CD4-positive, alpha-beta T cell treated with Interleukin-10 for 1 hour (primary cell): ENCODE data around the gene FGD3.

Experiments
- DNase-seq: peaks from one replicate; pipeline ENCODE4 v3.0.0-alpha.2; 2020

The FGD3 gene

DNA sequence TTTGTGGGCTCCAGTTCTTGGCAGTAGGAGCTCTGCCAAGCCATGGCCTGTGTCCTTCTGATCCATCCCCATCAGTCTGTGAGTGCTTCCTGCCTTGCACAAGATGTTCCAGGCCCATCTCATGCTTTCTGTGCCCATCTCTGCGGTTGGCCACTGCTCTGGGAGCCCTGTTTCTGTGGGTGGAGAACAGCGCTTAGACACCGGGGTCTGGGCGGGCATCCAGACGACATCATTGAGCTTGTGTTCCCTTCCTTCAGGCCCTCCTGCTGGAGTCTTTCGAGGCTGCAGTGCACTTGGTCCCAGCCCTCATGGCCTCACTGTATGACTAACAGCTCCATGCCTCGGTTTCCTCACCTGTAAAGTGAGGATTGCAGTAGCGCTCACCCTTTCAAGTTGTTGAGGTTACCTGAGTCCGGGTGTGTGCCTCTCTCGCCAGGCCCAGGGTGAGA, 133.8 kb downstream of the FGD3 start:
- DNase-seq, result no peak

DNA sequence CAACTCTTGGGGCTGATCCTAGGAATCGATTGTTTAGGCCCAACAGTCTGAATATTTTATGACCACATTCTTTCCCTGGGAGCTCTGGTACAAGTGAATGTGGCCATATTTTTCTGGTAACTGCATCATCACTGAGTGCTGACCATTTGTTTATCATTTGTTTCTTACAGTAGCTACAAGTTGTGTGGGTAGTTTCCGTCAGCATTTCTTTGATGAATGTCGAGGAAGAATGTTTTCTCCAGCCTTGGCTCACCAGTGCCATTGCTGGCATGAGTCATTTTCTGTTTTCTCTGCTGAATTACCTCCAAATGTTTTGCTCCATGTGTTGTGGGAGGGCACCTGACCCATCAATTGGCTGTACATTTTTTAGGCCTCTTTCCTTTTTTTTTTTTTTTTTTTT, 134.6 kb downstream of the FGD3 start:
- DNase-seq, result no peak

DNA sequence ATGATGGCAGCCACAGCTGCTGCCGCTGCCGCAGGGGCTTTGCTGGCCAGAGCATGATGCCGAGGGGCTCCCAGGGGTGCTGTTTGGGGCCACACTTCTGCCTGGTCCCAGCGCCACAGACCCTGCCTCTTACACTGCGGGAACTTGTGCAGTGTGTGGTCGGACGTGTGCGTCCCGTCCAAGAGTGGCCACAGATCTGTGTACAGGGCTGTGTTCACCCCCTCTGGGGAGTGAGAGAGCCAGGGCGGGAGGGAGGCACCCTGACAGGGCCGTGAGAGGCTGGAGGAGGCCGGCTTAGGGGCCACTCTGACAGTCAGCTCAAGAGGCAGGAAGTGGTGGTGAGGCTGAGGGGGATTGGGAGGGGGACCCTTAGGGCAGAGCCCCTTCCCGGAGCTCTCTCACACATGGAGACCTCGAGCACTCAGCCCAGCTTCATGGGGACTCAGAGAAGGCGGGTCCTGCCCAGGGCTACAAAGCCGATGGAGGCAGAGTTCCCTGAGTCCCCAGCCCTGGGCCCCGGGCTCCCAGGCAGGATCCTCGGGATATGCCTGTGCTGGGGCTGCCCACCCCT, 135.6 kb downstream of the FGD3 start:
- DNase-seq, result no peak

DNA sequence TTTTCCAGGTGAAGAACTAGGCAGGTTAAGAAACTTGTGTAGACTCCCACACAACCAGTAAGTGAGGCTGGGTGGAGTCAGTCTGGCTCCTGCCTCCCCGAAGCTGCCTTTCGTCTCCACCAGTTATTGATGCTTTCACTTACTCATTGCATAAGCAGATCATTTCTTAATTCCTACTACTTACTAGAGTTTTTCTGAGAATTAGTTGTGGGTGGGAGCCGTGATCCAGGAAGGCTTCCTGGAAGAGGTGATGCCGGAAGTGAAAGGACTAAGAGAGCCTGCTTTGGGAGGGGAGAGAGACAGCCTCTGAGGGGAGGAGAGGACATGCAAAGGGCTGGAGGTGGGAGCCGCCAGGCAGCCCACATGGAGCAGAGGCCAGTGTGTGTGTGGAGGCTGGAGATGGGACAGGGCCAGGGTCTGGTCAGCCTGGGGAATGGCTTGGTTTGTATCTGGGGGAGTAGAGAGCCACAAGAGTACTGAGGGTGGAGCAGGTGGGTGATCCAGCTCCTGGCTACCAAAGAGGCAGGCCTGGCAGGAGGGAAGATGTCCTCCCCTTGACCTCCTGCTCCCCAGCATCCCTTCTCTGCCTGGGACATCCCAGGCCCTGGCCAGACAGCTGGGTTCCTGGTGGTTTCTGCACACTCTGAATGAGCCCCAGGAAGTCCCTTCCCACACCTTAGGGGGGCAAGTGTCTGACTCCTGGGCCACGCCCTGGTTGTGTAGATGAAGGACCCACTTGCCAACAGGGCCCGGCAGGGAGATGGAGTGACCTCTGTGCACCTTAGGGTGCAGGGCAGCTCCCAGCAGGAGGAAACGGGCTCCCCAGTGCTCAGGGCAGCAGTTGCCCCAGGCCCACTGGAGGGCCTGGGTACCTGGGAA, 136.5 kb downstream of the FGD3 start:
- no peak for DNase-seq

DNA sequence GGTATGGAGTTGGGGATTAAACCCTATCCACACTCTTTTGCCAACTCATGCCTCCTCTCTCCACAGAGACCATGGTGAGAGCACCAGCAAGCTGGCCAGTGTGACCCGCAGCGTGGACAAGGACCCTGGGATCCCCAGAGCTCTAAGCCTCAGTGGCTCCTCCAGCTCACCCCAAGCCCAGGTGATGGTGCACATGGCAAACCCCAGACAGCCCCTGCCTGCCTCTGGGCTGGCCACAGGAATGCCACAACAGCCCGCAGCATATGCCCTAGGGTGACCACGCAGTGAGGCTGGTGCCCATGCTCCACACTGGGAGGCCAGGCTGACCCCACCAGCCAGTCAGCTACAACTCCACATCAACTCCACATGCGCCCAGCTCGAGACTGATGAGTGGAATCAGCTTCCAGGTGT, 137.2 kb downstream of the FGD3 start:
- DNase-seq, result no peak

DNA sequence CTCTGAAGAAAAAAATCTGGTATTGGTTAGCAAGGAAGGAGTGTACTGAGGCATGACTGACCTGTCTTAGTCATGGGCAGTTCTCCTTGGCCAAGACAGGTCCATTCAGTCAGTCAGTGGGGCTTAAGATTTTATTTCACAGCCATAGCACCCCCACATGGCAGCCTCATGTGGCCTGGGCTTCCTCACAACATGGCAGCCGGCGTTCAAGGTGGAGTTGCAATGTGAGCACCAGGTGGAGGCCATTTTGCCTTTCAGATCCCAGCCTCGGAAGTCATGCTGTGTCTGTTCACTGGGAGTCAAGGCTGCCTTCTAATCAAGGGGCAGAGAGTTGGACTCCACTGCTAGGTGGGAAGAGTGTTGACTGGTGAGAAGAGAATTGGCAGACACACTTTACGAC, 138.4 kb downstream of the FGD3 start:
- DNase-seq, result no peak
